GM03348 (cell line): ENCODE results near the gene SAP30.

Experiments
- DNase-seq: peaks from one replicate; pipeline ENCODE4 v3.0.0; 2012; ENCODE audit warnings: low spot score

SAP30 gene

GRCh38 chr4:173415092-173415491 is 44.3 kb downstream of the SAP30 start:
- no peak for DNase-seq

GRCh38 chr4:173415885-173416653 is 45.3 kb downstream of the SAP30 start:
- no peak for DNase-seq

- no peak for DNase-seq
These were observed 47.1 kb downstream of the SAP30 start for GRCh38 chr4:173417833-173418232.

GRCh38 chr4:173418639-173419038 is 47.9 kb downstream of the SAP30 start:
- DNase-seq: no peak

GRCh38 chr4:173420324-173420752 is 49.6 kb downstream of the SAP30 start:
- peak; percentile 44 for DNase-seq

- DNase-seq: no peak
These were observed 50.0 kb downstream of the SAP30 start for GRCh38 chr4:173420801-173421200.

- DNase-seq: peak; percentile 67
These were observed 54.4 kb downstream of the SAP30 start for GRCh38 chr4:173424899-173425805.

GRCh38 chr4:173426064-173426463 is 55.3 kb downstream of the SAP30 start:
- DNase-seq: no peak
